ENCODE results near the gene KCNMA1. TPM values are rescaled to one million over a fixed set of nuclear protein-coding genes. Genes with fewer than 3 reads are reported as not detected.

KCNMA1 gene
- total RNA-seq, 1 donor from 2014 or later: 87.6 TPM

DNA sequence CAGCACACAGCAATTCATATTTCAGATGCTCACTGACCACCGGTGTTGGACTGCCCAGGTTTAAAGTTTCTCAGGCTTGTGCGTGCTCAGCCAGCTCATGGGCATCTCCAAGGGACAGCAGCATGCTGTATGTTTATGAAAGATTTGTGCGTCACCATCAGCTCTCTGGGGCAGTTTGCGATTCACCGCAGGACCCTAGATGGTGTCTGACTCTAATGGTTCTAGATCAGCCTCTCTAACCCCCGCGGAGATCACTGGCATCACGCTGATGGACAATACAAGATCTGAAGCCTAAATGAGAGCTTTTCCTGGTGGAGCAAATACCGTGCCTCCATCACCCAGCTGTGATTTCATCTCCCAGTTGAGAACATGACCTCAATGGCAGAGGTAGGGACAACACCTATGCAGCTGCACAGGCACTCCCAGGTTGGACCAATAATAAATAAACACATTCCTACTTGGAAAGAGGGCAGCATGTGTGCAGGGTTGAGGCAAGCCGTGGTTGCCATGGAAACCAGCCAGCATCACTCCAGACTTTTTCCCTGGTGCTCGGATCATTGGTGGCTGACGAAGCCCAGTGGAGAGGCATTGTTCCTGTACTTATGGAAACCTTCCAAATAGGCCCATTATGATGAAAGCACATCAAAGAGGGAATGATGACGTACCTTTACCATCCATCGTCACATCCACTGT lies 253.6 kb downstream of the KCNMA1 start:
- Mint-ChIP-seq H3K4me3 (ENCODE audit: unreplicated experiment) (no peak overlapping the region), H3K4me1 (ENCODE audit: low read depth) (peaks cover 38% of the 10 kb centered on the region), H3K27ac (ENCODE audit: unreplicated experiment) (no peak overlapping the region), H3K36me3 (ENCODE audit: low read depth) (no peaks in the 10 kb centered on the region), H3K27me3 (ENCODE audit: low read depth) (no peaks in the 10 kb centered on the region), H3K9me3 (ENCODE audit: low read depth) (no peaks in the 10 kb centered on the region)
- TF ChIP-seq, protein P1, sequence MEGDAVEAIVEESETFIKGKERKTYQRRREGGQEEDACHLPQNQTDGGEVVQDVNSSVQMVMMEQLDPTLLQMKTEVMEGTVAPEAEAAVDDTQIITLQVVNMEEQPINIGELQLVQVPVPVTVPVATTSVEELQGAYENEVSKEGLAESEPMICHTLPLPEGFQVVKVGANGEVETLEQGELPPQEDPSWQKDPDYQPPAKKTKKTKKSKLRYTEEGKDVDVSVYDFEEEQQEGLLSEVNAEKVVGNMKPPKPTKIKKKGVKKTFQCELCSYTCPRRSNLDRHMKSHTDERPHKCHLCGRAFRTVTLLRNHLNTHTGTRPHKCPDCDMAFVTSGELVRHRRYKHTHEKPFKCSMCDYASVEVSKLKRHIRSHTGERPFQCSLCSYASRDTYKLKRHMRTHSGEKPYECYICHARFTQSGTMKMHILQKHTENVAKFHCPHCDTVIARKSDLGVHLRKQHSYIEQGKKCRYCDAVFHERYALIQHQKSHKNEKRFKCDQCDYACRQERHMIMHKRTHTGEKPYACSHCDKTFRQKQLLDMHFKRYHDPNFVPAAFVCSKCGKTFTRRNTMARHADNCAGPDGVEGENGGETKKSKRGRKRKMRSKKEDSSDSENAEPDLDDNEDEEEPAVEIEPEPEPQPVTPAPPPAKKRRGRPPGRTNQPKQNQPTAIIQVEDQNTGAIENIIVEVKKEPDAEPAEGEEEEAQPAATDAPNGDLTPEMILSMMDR (IDR thresholded peaks at IDR 0.05): no peak
- no peak for DNase-seq (ENCODE audit: low spot score)

DNA sequence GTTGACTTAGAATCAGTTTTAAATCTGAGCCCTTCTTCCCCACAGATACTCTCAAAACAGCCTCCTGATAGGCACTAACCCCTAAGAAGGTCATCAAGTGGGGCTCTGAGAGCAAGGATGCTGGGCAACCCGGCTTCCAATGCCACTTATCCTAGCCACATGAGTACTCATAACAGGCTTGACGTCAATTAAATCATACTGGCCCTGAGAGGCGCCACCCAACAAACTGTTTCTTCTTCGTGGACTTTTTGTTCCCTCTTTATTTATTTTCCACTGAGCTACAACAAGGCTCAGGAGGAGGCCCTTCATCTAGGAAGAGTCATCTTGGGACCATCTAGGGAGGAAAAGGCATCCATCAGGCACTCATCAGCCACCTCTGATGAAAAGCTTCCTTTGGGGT lies 255.9 kb downstream of the KCNMA1 start:
- no peak for DNase-seq (ENCODE audit: low spot score)
- TF ChIP-seq, protein P1 (IDR thresholded peaks at IDR 0.05): no peak
- no peaks in the 10 kb centered on the region for H3K27me3 Mint-ChIP-seq (ENCODE audit: low read depth)
- H3K36me3 Mint-ChIP-seq (ENCODE audit: low read depth): no peaks in the 10 kb centered on the region
- H3K4me1 Mint-ChIP-seq (ENCODE audit: low read depth): peaks cover 22% of the 10 kb centered on the region
- H3K27ac Mint-ChIP-seq (ENCODE audit: unreplicated experiment): no peak overlapping the region
- H3K9me3 Mint-ChIP-seq (ENCODE audit: low read depth): no peaks in the 10 kb centered on the region
- no peak overlapping the region for H3K4me3 Mint-ChIP-seq (ENCODE audit: unreplicated experiment)

DNA sequence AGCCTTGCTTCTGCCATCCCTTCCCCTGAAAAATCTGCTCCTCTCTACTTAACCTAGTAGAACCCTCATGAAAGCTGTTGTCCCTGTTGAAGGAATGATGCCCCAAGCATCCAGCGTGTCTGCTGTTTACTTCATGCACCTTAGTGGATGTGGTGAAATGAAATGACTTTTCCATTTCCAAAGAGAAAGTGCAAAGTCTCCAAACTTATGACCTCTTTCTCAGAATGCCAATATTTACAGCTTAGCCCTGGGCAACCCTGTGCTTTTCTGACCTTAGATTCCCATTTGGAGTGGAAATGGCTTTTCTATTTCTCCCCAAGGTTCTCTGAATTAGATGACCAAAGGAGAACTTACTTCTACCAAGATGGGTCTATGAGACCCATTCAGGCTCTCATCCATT lies 256.9 kb downstream of the KCNMA1 start:
- Mint-ChIP-seq H3K36me3 (ENCODE audit: low read depth) (no peaks in the 10 kb centered on the region), H3K9me3 (ENCODE audit: low read depth) (no peaks in the 10 kb centered on the region), H3K27me3 (ENCODE audit: low read depth) (no peaks in the 10 kb centered on the region), H3K4me3 (ENCODE audit: unreplicated experiment) (no peak overlapping the region), H3K27ac (ENCODE audit: unreplicated experiment) (no peak overlapping the region), H3K4me1 (ENCODE audit: low read depth) (peaks cover 13% of the 10 kb centered on the region)
- no peak for DNase-seq (ENCODE audit: low spot score)
- TF ChIP-seq, protein P1 (IDR thresholded peaks at IDR 0.05): no peak

DNA sequence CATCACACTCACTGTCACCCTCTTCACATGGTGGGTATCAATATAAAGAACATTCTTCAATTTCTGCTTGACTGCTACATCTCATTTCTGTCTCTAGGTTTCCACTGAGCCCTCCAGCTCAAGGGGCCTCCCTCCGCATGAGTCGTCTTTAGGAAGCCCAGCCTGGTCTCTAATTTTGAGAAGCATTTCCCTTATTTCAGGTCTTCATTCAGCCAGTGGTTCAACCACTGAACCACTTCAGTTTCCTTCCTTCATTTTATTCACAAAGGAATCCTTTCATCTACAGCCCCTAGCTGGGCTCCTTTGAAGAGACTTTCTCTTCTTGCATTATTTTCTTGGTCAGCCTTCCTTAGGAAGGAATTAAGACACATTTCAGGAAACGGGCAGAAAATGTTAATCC lies 257.4 kb downstream of the KCNMA1 start:
- Mint-ChIP-seq H3K36me3 (ENCODE audit: low read depth) (no peaks in the 10 kb centered on the region), H3K27ac (ENCODE audit: unreplicated experiment) (no peak overlapping the region), H3K27me3 (ENCODE audit: low read depth) (no peaks in the 10 kb centered on the region), H3K9me3 (ENCODE audit: low read depth) (no peaks in the 10 kb centered on the region), H3K4me3 (ENCODE audit: unreplicated experiment) (no peak overlapping the region), H3K4me1 (ENCODE audit: low read depth) (peaks cover 9% of the 10 kb centered on the region)
- TF ChIP-seq, protein P1 (IDR thresholded peaks at IDR 0.05): no peak
- no peak for DNase-seq (ENCODE audit: low spot score)

DNA sequence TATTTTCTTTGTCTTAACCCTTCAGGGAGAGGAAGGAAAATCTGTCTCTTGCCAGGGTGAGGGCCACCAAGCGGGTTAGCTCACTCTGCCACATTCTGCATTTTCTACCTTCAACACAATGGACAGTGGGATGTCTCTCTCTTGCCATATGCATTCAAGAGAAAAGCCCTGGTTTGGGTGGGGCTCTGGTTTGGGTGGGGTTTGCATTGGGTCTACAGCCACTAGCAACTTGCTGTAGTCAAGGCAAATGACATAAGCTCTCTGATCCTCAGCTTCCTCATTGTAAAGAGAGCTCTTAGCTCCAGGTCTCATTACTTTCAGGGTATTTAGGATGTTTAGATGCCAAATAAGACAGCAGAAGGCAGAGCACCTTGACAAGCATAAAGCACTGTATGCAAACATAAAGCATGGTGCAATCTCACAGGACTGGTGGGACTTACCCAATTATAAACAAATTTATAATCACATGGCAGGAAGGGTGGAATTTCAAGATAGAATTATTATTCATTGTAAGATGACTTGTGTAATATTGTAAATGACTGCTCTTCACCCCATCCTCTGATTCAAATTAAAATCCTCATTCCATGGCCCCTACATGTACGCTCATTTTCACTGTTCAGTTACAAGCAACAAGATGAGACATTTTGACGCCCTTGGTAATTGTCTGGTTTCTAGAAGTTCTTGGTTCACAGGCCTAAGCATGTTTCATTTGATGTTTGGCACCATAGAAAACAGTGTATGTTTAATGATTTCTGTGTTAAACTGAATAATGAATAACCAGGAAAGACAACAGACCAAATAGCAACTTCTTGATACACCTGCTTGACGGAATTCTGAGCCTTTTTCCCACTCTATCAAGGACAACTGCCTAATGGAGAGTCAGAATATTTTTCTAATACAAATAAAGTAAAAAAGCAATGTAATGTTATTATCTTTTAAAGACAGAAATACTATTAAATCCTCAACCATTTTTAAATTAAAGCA lies 258.9 kb downstream of the KCNMA1 start:
- H3K4me1 Mint-ChIP-seq (ENCODE audit: low read depth): peaks cover 9% of the 10 kb centered on the region

More for the DNA sequence above, 258.9 kb downstream of the KCNMA1 start:
- Mint-ChIP-seq H3K9me3 (ENCODE audit: low read depth) (no peaks in the 10 kb centered on the region), H3K4me3 (ENCODE audit: unreplicated experiment) (no peak overlapping the region), H3K27me3 (ENCODE audit: low read depth) (no peaks in the 10 kb centered on the region), H3K36me3 (ENCODE audit: low read depth) (peaks cover 2% of the 10 kb centered on the region), H3K27ac (ENCODE audit: unreplicated experiment) (no peak overlapping the region)
- DNase-seq (ENCODE audit: low spot score): no peak
- TF ChIP-seq, protein P1 (IDR thresholded peaks at IDR 0.05): no peak

Data from chondrocyte (in vitro differentiated cells).